ENCODE results near the gene KCNIP4.

KCNIP4 gene

DNA sequence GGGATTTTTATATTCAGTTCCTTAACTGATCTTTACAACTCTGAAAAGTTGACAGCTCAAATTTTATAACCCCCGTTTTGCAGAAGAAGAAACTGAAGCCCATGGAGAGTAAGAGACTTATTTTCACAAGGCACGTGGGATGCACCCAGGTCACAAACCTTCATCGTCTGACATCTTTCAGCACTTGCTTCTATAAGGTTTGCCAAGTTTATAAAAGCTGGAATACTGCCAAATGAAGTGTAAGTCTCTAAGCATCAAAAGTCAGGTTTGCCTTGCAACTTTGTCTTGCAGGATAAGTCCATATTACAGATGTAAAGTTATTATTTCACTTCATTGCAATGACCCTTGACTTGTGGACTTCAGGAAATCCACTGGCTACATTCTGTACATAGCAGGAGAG, 6.3 kb upstream of the KCNIP4 start:
- TF ChIP-seq, protein P1, sequence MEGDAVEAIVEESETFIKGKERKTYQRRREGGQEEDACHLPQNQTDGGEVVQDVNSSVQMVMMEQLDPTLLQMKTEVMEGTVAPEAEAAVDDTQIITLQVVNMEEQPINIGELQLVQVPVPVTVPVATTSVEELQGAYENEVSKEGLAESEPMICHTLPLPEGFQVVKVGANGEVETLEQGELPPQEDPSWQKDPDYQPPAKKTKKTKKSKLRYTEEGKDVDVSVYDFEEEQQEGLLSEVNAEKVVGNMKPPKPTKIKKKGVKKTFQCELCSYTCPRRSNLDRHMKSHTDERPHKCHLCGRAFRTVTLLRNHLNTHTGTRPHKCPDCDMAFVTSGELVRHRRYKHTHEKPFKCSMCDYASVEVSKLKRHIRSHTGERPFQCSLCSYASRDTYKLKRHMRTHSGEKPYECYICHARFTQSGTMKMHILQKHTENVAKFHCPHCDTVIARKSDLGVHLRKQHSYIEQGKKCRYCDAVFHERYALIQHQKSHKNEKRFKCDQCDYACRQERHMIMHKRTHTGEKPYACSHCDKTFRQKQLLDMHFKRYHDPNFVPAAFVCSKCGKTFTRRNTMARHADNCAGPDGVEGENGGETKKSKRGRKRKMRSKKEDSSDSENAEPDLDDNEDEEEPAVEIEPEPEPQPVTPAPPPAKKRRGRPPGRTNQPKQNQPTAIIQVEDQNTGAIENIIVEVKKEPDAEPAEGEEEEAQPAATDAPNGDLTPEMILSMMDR (IDR thresholded peaks at IDR 0.05; ENCODE audit: low read depth, low read length, missing control alignments): no peak
- no peak for DNase-seq (ENCODE audit: extremely low read depth, low read depth)
- no peak overlapping the region for H3K4me3 ChIP-seq (replicated peaks; ENCODE audit: low read depth, low read length)

DNA sequence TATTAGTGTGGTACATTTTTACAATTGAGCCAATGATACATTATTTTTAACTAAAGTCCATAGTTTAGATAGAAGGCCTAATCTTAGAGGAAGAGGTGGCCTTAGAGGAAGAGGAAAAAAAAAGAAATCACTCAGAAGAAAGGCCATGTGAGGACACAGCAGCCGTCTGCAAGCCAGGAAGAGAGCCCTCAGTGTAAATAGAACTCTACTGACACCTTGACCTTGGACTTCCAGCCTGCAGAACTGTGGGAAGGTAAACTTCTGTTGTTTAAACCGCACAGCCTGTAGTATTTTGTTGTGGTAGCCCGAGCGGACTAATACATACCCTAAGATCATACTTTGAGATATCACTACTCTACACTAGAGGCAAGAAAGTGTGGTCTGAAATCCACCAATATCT, 5.1 kb upstream of the KCNIP4 start:
- DNase-seq (ENCODE audit: extremely low read depth, low read depth): no peak
- TF ChIP-seq, protein P1 (IDR thresholded peaks at IDR 0.05; ENCODE audit: low read depth, low read length, missing control alignments): no peak
- no peak overlapping the region for H3K4me3 ChIP-seq (replicated peaks; ENCODE audit: low read depth, low read length)

DNA sequence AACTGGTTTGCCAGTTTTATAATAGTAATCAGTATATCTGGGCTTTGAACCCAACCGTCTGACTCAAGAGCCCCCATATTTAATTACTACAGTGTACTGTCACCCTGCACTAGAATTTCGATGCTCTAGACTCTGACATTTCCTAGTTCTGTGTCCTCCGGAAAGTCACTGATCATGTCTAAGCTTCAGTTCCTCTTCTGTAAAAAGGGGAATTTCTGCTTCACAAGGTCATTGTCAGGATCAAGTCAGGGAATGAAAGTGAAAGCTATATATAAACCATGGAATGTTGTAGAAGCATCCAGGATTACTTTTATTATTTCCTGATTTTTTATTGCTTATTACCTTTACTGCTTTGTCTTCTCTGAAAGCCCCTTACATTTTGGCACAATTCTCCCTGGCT, 4.0 kb upstream of the KCNIP4 start:
- H3K4me3 ChIP-seq (replicated peaks; ENCODE audit: low read depth, low read length): no peak overlapping the region
- DNase-seq (ENCODE audit: extremely low read depth, low read depth): no peak
- TF ChIP-seq, protein P1 (IDR thresholded peaks at IDR 0.05; ENCODE audit: low read depth, low read length, missing control alignments): no peak

DNA sequence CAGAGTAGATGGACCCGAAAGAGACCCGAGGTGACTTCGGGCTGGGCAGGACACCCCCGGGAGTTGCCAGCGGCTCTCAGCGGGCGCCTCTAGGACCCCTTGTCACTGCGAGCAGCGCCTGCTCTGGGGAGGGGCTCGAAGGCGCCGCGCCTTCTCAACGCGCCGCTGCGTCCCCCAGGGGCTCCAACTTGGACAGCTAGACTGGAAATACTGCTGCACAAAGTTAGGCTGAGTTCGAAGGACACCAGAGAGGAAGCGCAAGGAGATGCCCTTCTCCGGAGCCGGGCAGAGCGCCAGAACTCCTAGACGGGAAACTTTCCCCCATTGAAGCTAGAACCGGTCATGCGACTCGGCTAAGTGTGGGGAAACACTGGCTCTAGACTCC, 493 bp upstream of the KCNIP4 start:
- TF ChIP-seq, protein P1 (IDR thresholded peaks at IDR 0.05; ENCODE audit: low read depth, low read length, missing control alignments): no peak
- H3K4me3 ChIP-seq (replicated peaks; ENCODE audit: low read depth, low read length): no peak overlapping the region
- DNase-seq (ENCODE audit: extremely low read depth, low read depth): no peak

DNA sequence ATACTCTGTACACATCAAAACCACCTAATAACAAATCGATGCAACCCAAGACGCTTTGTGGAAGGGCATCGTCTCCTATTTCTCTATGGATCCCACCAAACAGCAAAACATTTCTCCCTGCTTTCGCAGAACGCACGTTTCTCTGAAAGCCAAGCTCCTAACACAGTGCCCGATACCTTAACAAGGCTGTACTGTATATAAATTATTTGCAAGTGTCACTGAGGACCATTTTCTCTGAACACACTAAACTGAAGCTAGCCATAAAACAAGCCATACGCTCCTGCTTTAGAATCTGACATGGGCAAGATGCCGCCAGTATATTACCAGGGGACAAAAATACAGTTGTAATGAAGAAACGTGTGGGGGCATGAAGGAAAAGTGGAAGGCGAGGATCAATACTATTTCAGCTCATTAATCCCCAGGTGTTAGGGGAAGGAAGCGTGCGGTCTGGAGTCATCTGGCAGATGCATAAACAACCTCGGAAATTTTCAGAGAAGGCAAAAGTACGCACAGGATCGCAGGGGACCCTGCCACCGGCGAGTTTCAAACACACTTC, 703 bp downstream of the KCNIP4 start:
- DNase-seq (ENCODE audit: extremely low read depth, low read depth): no peak
- 0 out of 2 replicates have a peak overlapping the region, but pooled peaks have one; percentile 22 for H3K4me3 ChIP-seq (replicated peaks; ENCODE audit: low read depth, low read length)
- TF ChIP-seq, protein P1 (IDR thresholded peaks at IDR 0.05; ENCODE audit: low read depth, low read length, missing control alignments): no peak

DNA sequence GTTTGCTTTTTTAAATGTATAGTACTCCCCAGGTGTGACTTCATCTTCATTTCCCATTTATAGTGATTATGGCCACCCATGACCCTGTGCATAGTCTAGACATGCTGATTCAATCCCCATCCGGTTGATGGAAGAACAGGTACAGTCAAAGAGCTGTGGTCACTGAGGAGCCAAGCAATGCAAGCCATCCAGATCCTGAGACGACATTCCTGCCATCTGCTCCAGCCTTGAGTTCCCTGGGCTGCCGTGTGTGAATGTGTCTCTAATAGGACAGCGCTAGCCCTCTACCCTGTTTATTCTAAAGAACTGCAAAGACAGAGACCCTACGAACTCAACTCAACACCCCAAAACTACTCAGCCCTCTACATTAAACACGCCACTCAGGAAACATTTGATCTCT, 1.7 kb downstream of the KCNIP4 start:
- no peak for DNase-seq (ENCODE audit: extremely low read depth, low read depth)
- H3K4me3 ChIP-seq (replicated peaks; ENCODE audit: low read depth, low read length): no peak overlapping the region
- TF ChIP-seq, protein P1 (IDR thresholded peaks at IDR 0.05; ENCODE audit: low read depth, low read length, missing control alignments): no peak
